ENCODE data around the gene CRACDL. TPM values are rescaled to one million over a fixed set of nuclear protein-coding genes. Genes with fewer than 3 reads are reported as not detected.

Gene CRACDL
- total and polyA plus RNA-seq, 2 of the 13 experiments (the other 11 are each of a cell fraction or from before 2014, with no cell fraction given), result 0.15 to 0.26 TPM

DNA sequence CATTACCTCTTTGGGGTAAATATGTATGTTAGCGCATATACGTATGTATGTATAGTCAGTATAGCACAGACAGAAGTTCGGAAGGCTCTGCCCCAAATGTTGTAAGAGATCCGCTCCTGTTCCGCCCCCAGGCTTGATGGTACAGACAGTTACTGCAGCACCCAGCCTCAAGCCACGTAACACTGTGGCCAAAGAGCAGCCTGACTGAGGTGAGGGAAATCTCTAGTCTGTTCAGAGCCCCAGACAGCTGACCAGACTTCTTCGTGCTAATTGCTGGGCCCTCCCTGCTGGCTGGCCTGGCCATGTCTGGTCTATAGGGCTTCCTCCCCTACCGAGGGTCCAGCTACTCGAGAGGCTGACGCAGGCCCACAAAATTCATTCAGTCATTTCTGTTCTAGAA is 7.8 kb downstream of the CRACDL start:
- no peaks in the 10 kb centered on the region for H3K36me3 ChIP-seq (replicated peaks in 1 of 2; ENCODE audit: control insufficient read depth in 1 of 2, insufficient read depth in 2 of 2, low read length in 2 of 2)
- 66% methylated on average over 9 of the region's 10 CpGs for WGBS (ENCODE audit: low lambda C conversion rate)
- BruUV-seq (replicated peaks), result no TSS peak

GRCh38 chr2:98927027-98927426 is 9.0 kb downstream of the CRACDL start:
- POLR2A ChIA-PET, result no interaction called here
- in situ Hi-C loops (cut with HindIII; ENCODE audit: extremely low pct_ligation_motif_present, low pct_unique_long_range_greater_than_20kb), result no loop called here
- no peak for TF ChIP-seq ZNF362 (CRISPR knock-in tag; IDR thresholded peaks at IDR 0.05; ENCODE audit: borderline replicate concordance)

More for the DNA sequence above, 7.8 kb downstream of the CRACDL start:
- TF ChIP-seq GFI1 (CRISPR knock-in tag; IDR thresholded peaks at IDR 0.05; ENCODE audit: borderline replicate concordance) (no peak), ERF (CRISPR knock-in tag; IDR thresholded peaks at IDR 0.05) (no peak), AKAP8 (CRISPR knock-in tag; IDR thresholded peaks at IDR 0.05) (no peak), GTF3A (CRISPR knock-in tag; conservative IDR thresholded peaks at IDR 0.05) (no peak), TAF1 (CRISPR knock-in tag; IDR thresholded peaks at IDR 0.05) (no peak), SYNCRIP (IDR thresholded peaks at IDR 0.05; ENCODE audit: insufficient read depth, low read depth, low read length) (no peak), CCAR2 (optimal IDR thresholded peaks at IDR 0.05; ENCODE audit: low read depth, low read length) (no peak), HOMEZ (CRISPR knock-in tag; IDR thresholded peaks at IDR 0.05; ENCODE audit: low read depth) (no peak), DR1 (CRISPR knock-in tag; IDR thresholded peaks at IDR 0.05) (no peak), PTBP1 (IDR thresholded peaks at IDR 0.05; ENCODE audit: low read depth, low read length, poor library complexity, severe bottlenecking) (no peak), ZEB1 (IDR thresholded peaks at IDR 0.05; ENCODE audit: insufficient replicate concordance, low read depth) (no peak)
- POLR2A ChIA-PET, result no interaction called here
- no peaks in the 10 kb centered on the region for H4K20me1 ChIP-seq (ENCODE audit: insufficient read depth, low read length)
- FAIRE-seq (no peak), DNase-seq (ENCODE audit: low spot score) (no peak), ATAC-seq (no peak)
- H3K79me2 ChIP-seq (ENCODE audit: insufficient read depth, low read length), result no peaks in the 10 kb centered on the region
- in situ Hi-C loops (cut with HindIII; ENCODE audit: extremely low pct_ligation_motif_present, low pct_unique_long_range_greater_than_20kb), result no loop called here
- peaks cover 4 to 38% of the 10 kb centered on the region in 2 experiments; a peak in 3 of 5 replicates for H3K27me3 ChIP-seq (ENCODE audit: control insufficient read depth in 1 of 2, insufficient read depth in 2 of 2, low read length in 2 of 2)
- CTCF ChIA-PET (ENCODE audit: low intra/inter-chr PET ratio, low total read pairs), result no interaction called here
- no peak overlapping the region for H3K27ac ChIP-seq (ENCODE audit: extremely low read length, insufficient read depth, low read length)
- H3K4me2 ChIP-seq (ENCODE audit: low read depth, low read length), result no peak overlapping the region
- H3K4me3 ChIP-seq (replicated peaks in 1 of 3; ENCODE audit: insufficient read depth in 1 of 3, low read depth in 2 of 3, low read length in 3 of 3), result no peak overlapping the region
- no peaks in the 10 kb centered on the region for H3K4me1 ChIP-seq (ENCODE audit: insufficient read depth, low read length)
- H2AFZ ChIP-seq (ENCODE audit: low read length), result no peak overlapping the region
- no peaks in the 10 kb centered on the region for H3K9me3 ChIP-seq (ENCODE audit: low read length)
- no peak overlapping the region for H3K9ac ChIP-seq (ENCODE audit: insufficient read depth, low read depth, low read length)
- intact Hi-C loops (cut with micrococcal nuclease; ENCODE audit: unreplicated experiment), result loop anchor here (10.0 kb wide), 1 partner anchor 283 kb away; no protein-coding TSS in a partner anchor

More at GRCh38 chr2:98927027-98927426, 9.0 kb downstream of the CRACDL start:
- Histone ChIP-seq H3K9me3 (ENCODE audit: low read length) (no peaks in the 10 kb centered on the region), H3K4me3 (replicated peaks in 1 of 3; ENCODE audit: insufficient read depth in 1 of 3, low read depth in 2 of 3, low read length in 3 of 3) (no peak overlapping the region), H3K4me1 (ENCODE audit: insufficient read depth, low read length) (no peaks in the 10 kb centered on the region), H3K9ac (ENCODE audit: insufficient read depth, low read depth, low read length) (no peak overlapping the region), H3K79me2 (ENCODE audit: insufficient read depth, low read length) (no peaks in the 10 kb centered on the region), H2AFZ (ENCODE audit: low read length) (no peak overlapping the region), H4K20me1 (ENCODE audit: insufficient read depth, low read length) (no peaks in the 10 kb centered on the region), H3K27me3 (ENCODE audit: control insufficient read depth in 1 of 2, insufficient read depth in 2 of 2, low read length in 2 of 2) (peaks cover 2 to 26% of the 10 kb centered on the region in 2 experiments; a peak in 3 of 5 replicates), H3K4me2 (ENCODE audit: low read depth, low read length) (no peak overlapping the region), H3K27ac (ENCODE audit: extremely low read length, insufficient read depth, low read length) (no peak overlapping the region), H3K36me3 (replicated peaks in 1 of 2; ENCODE audit: control insufficient read depth in 1 of 2, insufficient read depth in 2 of 2, low read length in 2 of 2) (no peaks in the 10 kb centered on the region)
- 33% methylated on average over 12 of the region's 13 CpGs for WGBS (ENCODE audit: low lambda C conversion rate)
- BruUV-seq (replicated peaks), result no TSS peak
- intact Hi-C loops (cut with micrococcal nuclease; ENCODE audit: unreplicated experiment), result loop anchor here (10.0 kb wide), 1 partner anchor 282 kb away; no protein-coding TSS in a partner anchor
- DNase-seq (ENCODE audit: low spot score) (no peak), ATAC-seq (no peak), FAIRE-seq (no peak)
- CTCF ChIA-PET (ENCODE audit: low intra/inter-chr PET ratio, low total read pairs), result no interaction called here
